SU-DHL-6 (cell line): ENCODE measurements around the gene PPP2R5B.

Experiments
- EZH2phosphoT487 ChIP-seq: fragments of 200-600 bp; sonication (generic), shearing (Covaris generic); conservative IDR thresholded peaks from 2 replicates; pipeline ENCODE4 v1.6.1; 2018; ENCODE audit warnings: mild to moderate bottlenecking, antibody characterized with exemption, low read length, moderate library complexity, mixed read lengths
- TF ChIP-seq, protein P1 (sequence below): fragments of 200-600 bp; sonication (generic); IDR thresholded peaks from one replicate; pipeline ENCODE4 v1.5.1; 2017; ENCODE audit warnings: antibody characterized with exemption, mild to moderate bottlenecking, low read length, moderate library complexity; ENCODE audit not compliant: insufficient read depth, poor library complexity, severe bottlenecking

GRCh38 chr11:64936539-64936938 is 12.1 kb downstream of the PPP2R5B start:
- TF ChIP-seq, protein P1, sequence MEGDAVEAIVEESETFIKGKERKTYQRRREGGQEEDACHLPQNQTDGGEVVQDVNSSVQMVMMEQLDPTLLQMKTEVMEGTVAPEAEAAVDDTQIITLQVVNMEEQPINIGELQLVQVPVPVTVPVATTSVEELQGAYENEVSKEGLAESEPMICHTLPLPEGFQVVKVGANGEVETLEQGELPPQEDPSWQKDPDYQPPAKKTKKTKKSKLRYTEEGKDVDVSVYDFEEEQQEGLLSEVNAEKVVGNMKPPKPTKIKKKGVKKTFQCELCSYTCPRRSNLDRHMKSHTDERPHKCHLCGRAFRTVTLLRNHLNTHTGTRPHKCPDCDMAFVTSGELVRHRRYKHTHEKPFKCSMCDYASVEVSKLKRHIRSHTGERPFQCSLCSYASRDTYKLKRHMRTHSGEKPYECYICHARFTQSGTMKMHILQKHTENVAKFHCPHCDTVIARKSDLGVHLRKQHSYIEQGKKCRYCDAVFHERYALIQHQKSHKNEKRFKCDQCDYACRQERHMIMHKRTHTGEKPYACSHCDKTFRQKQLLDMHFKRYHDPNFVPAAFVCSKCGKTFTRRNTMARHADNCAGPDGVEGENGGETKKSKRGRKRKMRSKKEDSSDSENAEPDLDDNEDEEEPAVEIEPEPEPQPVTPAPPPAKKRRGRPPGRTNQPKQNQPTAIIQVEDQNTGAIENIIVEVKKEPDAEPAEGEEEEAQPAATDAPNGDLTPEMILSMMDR, result no peak
- TF ChIP-seq EZH2phosphoT487, result no peak
